Activated T-helper 1 cell treated with anti-CD3 and anti-CD28 coated beads, Interleukin-12 subunit alpha, Interleukin-12 subunit beta, Interleukin-2, Interleukin-4 antibody, amounts not matched to agents 30 ng/mL and 10 ng/mL and 1 ng/mL, durations not matched to agents 14 hours and 24 hours and 36 hours (primary cell): ENCODE data around the gene TBATA. TPM values are rescaled to one million over a fixed set of nuclear protein-coding genes. Genes with fewer than 3 reads are reported as not detected.

Experiments
- DNase-seq: peaks from one replicate; pipeline ENCODE4 v3.0.0; 2021; ENCODE audit warnings: low spot score
- H3K27ac Mint-ChIP-seq: one replicate; pipeline ENCODE4 v1.8.0; 2021; ENCODE audit warnings: mild to moderate bottlenecking, mixed read lengths
- H3K27me3 Mint-ChIP-seq: one replicate; pipeline ENCODE4 v1.8.0; 2022; ENCODE audit warnings: mild to moderate bottlenecking, moderate library complexity, mixed read lengths; ENCODE audit not compliant: insufficient read depth
- H3K36me3 Mint-ChIP-seq: one replicate; pipeline ENCODE4 v1.8.0; 2021; ENCODE audit warnings: low read depth, mixed read lengths
- H3K4me1 Mint-ChIP-seq: one replicate; pipeline ENCODE4 v1.8.0; 2021; ENCODE audit warnings: low read depth, mixed read lengths
- H3K4me3 Mint-ChIP-seq: one replicate; pipeline ENCODE4 v1.8.0; 2021; ENCODE audit warnings: mild to moderate bottlenecking, moderate library complexity, mixed read lengths
- H3K9me3 Mint-ChIP-seq: one replicate; pipeline ENCODE4 v1.8.0; 2021; ENCODE audit warnings: mixed read lengths
- intact Hi-C: fragments of 100-400 bp; cut with micrococcal nuclease; formaldehyde crosslinking; loops from one replicate; pipeline ENCODE4 v1.15.1; 2024
- total RNA-seq: library from RNA; stranded (reverse); gene quantifications from 2 replicates; pipeline ENCODE4 v1.2.3, GENCODE V29; 2022

The TBATA gene
- total RNA-seq, 1 donor from 2014 or later, result not detected

GRCh38 chr10:70759781-70760180 is 25.4 kb downstream of the TBATA start:
- no peak overlapping the region for H3K4me3 Mint-ChIP-seq
- H3K36me3 Mint-ChIP-seq, result no peaks in the 10 kb centered on the region
- H3K4me1 Mint-ChIP-seq, result peaks cover 9% of the 10 kb centered on the region
- no peak overlapping the region for H3K27ac Mint-ChIP-seq
- DNase-seq, result no peak
- no peaks in the 10 kb centered on the region for H3K27me3 Mint-ChIP-seq
- intact Hi-C loops, result loop anchor here (1.0 kb wide), 5 partner anchors 121 to 298 kb away; no protein-coding TSS in a partner anchor
- no peaks in the 10 kb centered on the region for H3K9me3 Mint-ChIP-seq

DNA sequence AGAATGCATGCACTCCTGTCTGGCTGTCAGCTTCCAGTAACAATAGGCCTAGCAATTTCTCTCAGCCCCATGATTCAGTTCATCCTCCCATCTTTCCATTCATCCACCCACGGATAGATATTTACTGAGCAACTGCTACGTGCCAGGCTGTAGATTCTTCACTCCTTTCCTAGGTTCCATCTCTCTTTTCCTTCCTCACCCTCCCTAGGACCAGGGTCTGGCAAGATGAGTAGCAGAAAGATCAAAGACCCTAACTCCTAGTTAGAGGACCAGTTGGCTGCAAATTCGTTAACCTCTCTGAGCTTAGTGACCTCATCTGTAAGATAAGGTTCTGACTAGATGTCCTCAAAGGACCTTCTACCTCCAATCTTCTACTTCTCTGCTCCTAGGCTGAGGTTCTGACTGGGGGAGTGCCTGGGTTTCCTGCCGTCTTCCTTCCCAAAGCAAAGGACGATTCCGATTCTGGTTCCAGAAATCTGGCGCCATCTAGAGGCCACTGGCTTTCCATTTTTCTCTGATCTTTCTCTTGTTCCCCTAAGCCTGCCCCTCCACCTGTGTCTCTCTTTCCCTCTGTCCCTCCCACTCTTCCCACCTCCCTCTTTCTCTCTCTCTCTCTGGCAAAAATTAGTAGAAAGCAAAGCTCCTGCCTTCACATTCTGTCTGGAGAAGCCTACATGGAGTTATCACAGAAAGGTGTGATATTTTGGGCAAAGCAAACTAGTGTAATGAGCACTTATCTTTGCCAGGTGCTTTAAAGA is 26.2 kb downstream of the TBATA start:
- intact Hi-C loops, result loop anchor here (1.0 kb wide), 5 partner anchors 121 to 298 kb away; no protein-coding TSS in a partner anchor
- no peaks in the 10 kb centered on the region for H3K9me3 Mint-ChIP-seq
- peak; percentile 49 for DNase-seq
- H3K27me3 Mint-ChIP-seq, result no peaks in the 10 kb centered on the region
- no peaks in the 10 kb centered on the region for H3K36me3 Mint-ChIP-seq
- H3K4me1 Mint-ChIP-seq, result peaks cover 9% of the 10 kb centered on the region
- no peak overlapping the region for H3K27ac Mint-ChIP-seq
- H3K4me3 Mint-ChIP-seq, result no peak overlapping the region

GRCh38 chr10:70757856-70758255 is 27.3 kb downstream of the TBATA start:
- Mint-ChIP-seq H3K27ac (no peak overlapping the region), H3K36me3 (no peaks in the 10 kb centered on the region), H3K4me1 (peaks cover 9% of the 10 kb centered on the region), H3K4me3 (no peak overlapping the region), H3K27me3 (no peaks in the 10 kb centered on the region), H3K9me3 (no peaks in the 10 kb centered on the region)
- intact Hi-C loops, result no loop called here
- DNase-seq, result no peak

GRCh38 chr10:70756700-70757360 is 28.3 kb downstream of the TBATA start:
- no peak for DNase-seq
- Mint-ChIP-seq H3K9me3 (no peaks in the 10 kb centered on the region), H3K4me1 (peaks cover 9% of the 10 kb centered on the region), H3K27me3 (no peaks in the 10 kb centered on the region), H3K36me3 (no peaks in the 10 kb centered on the region), H3K27ac (no peak overlapping the region), H3K4me3 (no peak overlapping the region)
- intact Hi-C loops, result no loop called here

GRCh38 chr10:70753841-70754621 is 31.1 kb downstream of the TBATA start:
- Mint-ChIP-seq H3K9me3 (no peaks in the 10 kb centered on the region), H3K4me1 (peaks cover 6% of the 10 kb centered on the region), H3K36me3 (no peaks in the 10 kb centered on the region), H3K27ac (peak overlapping the region; percentile 11), H3K4me3 (no peak overlapping the region), H3K27me3 (no peaks in the 10 kb centered on the region)
- no peak for DNase-seq
- intact Hi-C loops, result no loop called here

- no peaks in the 10 kb centered on the region for H3K36me3 Mint-ChIP-seq
- no peak overlapping the region for H3K27ac Mint-ChIP-seq
- H3K9me3 Mint-ChIP-seq, result no peaks in the 10 kb centered on the region
- no peak overlapping the region for H3K4me3 Mint-ChIP-seq
- no peaks in the 10 kb centered on the region for H3K4me1 Mint-ChIP-seq
- no peaks in the 10 kb centered on the region for H3K27me3 Mint-ChIP-seq
- DNase-seq, result no peak
- intact Hi-C loops, result no loop called here
Measured at GRCh38 chr10:70753026-70753663, 32.0 kb downstream of the TBATA start.

GRCh38 chr10:70752571-70752970 is 32.6 kb downstream of the TBATA start:
- intact Hi-C loops, result no loop called here
- no peaks in the 10 kb centered on the region for H3K27me3 Mint-ChIP-seq
- no peaks in the 10 kb centered on the region for H3K4me1 Mint-ChIP-seq
- no peaks in the 10 kb centered on the region for H3K9me3 Mint-ChIP-seq
- H3K36me3 Mint-ChIP-seq, result no peaks in the 10 kb centered on the region
- DNase-seq, result no peak
- no peak overlapping the region for H3K4me3 Mint-ChIP-seq
- no peak overlapping the region for H3K27ac Mint-ChIP-seq

DNA sequence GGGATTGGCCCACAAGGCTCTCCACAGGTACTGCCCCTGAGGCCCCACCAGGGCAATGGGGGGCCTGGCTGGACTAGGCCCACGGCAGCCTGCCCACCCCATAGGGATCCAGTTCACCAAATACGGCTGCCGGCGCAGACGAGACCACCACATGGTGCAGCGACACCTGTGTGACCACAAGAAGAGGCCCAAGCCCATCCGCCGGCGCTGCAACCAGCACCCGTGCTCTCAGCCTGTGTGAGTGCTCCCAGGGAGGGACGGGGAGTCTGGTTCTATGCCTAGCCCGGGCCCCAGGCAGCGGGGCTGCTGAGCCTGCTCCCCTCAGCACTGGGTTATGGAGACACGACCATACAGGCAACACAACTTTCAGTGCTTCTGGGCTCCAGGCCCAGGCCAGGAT is 33.2 kb downstream of the TBATA start:
- DNase-seq, result no peak
- intact Hi-C loops, result no loop called here
- no peak overlapping the region for H3K27ac Mint-ChIP-seq

GRCh38 chr10:70751356-70751755 is 33.8 kb downstream of the TBATA start:
- Mint-ChIP-seq H3K27me3 (no peaks in the 10 kb centered on the region), H3K4me1 (no peaks in the 10 kb centered on the region)
- intact Hi-C loops, result no loop called here

More for the DNA sequence above, 33.2 kb downstream of the TBATA start:
- Mint-ChIP-seq H3K36me3 (no peaks in the 10 kb centered on the region), H3K27me3 (no peaks in the 10 kb centered on the region), H3K4me1 (no peaks in the 10 kb centered on the region), H3K9me3 (no peaks in the 10 kb centered on the region), H3K4me3 (no peak overlapping the region)

GRCh38 chr10:70750156-70750703 is 34.9 kb downstream of the TBATA start:
- intact Hi-C loops, result no loop called here
- Mint-ChIP-seq H3K9me3 (peaks cover under 1% of the 10 kb centered on the region), H3K36me3 (peaks cover 3% of the 10 kb centered on the region), H3K27me3 (peaks cover 2% of the 10 kb centered on the region), H3K4me3 (no peak overlapping the region), H3K27ac (no peak overlapping the region), H3K4me1 (no peaks in the 10 kb centered on the region)
- DNase-seq, result no peak

More at GRCh38 chr10:70751356-70751755, 33.8 kb downstream of the TBATA start:
- no peak for DNase-seq
- Mint-ChIP-seq H3K27ac (no peak overlapping the region), H3K4me3 (no peak overlapping the region), H3K36me3 (no peaks in the 10 kb centered on the region), H3K9me3 (no peaks in the 10 kb centered on the region)

DNA sequence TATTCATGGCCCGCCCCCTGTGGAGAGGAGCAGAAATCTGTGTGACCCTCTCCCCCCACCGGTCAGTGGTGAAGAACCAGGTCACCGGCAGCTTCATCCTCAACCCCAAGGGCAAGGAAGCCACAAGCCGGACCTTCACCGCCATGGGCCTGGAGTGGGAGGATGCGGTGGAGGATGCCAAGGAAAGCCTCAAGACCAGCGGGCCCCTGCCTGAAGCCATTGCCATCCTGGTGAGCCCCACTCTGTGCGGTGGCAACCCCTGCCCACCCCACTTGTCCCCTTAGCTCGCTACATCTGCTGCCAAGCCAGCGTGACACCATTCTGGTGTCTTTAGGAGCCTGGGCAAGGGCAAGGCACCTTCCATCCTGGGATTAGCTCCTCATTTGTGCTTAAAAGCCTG is 35.4 kb downstream of the TBATA start:
- Mint-ChIP-seq H3K9me3 (peaks cover 3% of the 10 kb centered on the region), H3K4me1 (no peaks in the 10 kb centered on the region), H3K27me3 (peaks cover 2% of the 10 kb centered on the region), H3K27ac (no peak overlapping the region), H3K36me3 (peaks cover 4% of the 10 kb centered on the region), H3K4me3 (no peak overlapping the region)
- intact Hi-C loops, result no loop called here
- no peak for DNase-seq

DNA sequence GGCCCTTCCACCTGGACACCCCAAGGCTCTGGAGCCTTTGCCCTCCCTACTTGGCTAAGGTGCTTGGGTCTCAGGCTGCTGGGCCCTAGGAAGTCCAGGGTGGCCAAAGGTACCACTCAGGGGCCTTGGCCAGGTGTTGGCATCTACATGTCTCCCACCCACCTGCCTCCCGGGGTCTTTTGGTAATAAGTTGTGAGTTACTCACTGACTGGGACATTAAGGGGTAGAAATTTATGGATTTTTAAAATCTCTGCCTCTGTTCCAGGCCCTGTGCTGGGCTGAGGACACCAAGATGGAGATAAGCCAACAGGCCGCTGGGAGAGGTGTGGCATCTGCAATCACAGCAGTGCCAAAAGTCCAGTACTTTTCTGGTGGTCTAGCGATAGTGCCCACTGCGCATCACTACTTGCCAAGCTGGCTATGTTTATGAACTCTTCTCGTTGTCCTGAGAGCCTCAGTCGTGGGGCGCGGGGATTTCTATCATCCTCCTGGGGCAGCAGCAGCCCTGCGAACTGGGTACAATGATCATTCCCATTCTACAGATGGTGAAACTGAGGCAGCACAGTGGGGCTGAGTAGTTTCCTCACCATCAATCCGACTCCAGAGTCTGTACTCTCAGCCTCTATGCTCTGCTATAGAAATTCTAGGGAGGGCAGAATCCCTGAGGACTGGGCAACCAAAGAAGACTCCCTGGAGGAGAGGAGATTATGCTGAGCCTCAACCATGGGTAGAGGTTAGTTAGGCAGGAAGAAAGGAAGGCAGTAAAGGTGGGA is 36.2 kb downstream of the TBATA start:
- Mint-ChIP-seq H3K4me1 (no peaks in the 10 kb centered on the region), H3K9me3 (peaks cover 3% of the 10 kb centered on the region), H3K27me3 (peaks cover 2% of the 10 kb centered on the region), H3K36me3 (peaks cover 7% of the 10 kb centered on the region), H3K4me3 (no peak overlapping the region), H3K27ac (no peak overlapping the region)
- no peak for DNase-seq
- intact Hi-C loops, result no loop called here
